NCI-H1436 (cell line): ENCODE data around the gene CWC22.

ENCODE experiments used
- DNase-seq: peaks from one replicate; lab custom pipeline; 2025; lab: John Stamatoyannopoulos, UW

CWC22 gene

DNA sequence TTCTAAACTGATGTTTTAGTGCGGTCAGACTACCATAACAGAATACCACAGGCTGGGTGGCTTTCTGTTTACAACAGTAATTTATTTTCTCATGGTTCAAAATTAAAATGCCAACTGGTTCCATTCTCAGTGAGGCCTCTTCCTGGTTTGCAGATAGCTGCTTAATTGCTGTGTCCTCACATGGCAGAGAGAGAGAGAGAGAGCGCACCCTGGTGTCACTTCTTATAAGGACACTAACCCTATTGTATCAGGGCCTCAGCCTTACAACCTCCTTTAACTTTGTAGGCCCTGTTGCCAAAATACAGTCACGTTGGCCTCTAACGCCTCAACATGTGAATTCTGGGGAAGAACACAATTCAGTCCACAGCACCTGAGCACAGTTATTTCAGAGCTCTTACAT is 108.2 kb downstream of the CWC22 start:
- DNase-seq, result peak; percentile 29
